ACHN (cell line): ENCODE results near the gene UBE2G1.
"Not testable (repeated sequence)": the region's sequence is repeated elsewhere in the genome, so short reads cannot be mapped to it uniquely, and the experiment has no call there.

Source experiments
- DNase-seq: peaks from one replicate; pipeline ENCODE4 v3.0.0-alpha.2; 2015
- in situ Hi-C: cut with HindIII; loops from 2 replicates; pipeline ENCODE4 v1.10.0; 2017; ENCODE audit warnings: low sequenced_read_pairs, low pct_ligation_motif_present, low pct_unique_long_range_greater_than_20kb

The UBE2G1 gene

GRCh38 chr17:4270736-4271135 is 95.7 kb downstream of the UBE2G1 start:
- in situ Hi-C loops: no loop called here

GRCh38 chr17:4269915-4270314 is 96.6 kb downstream of the UBE2G1 start:
- DNase-seq: no peak
- in situ Hi-C loops: no loop called here

More at GRCh38 chr17:4270736-4271135, 95.7 kb downstream of the UBE2G1 start:
- DNase-seq: no peak

GRCh38 chr17:4267402-4267801 is 99.1 kb downstream of the UBE2G1 start:
- no peak for DNase-seq
- in situ Hi-C loops: no loop called here

- in situ Hi-C loops: no loop called here
- DNase-seq: no peak
These were observed 99.9 kb downstream of the UBE2G1 start for GRCh38 chr17:4266550-4266949.

GRCh38 chr17:4263282-4264215 is 102.9 kb downstream of the UBE2G1 start, which contains the start of gene ANKFY1:
TSS of gene ANKFY1 (minus strand) at chr17:4263979. CDS start at chr17:4263941, 38 bp downstream.
- DNase-seq: peak; percentile 98
- in situ Hi-C loops: no loop called here

- in situ Hi-C loops: no loop called here
- no peak for DNase-seq
These were observed 103.8 kb downstream of the UBE2G1 start for GRCh38 chr17:4262703-4263102.

- in situ Hi-C loops: no loop called here
- DNase-seq: no peak
These were observed 105.0 kb downstream of the UBE2G1 start for GRCh38 chr17:4261452-4261851.

GRCh38 chr17:4258867-4259266 is 107.6 kb downstream of the UBE2G1 start:
- DNase-seq: no peak
- in situ Hi-C loops: no loop called here

GRCh38 chr17:4256952-4257351 is 109.5 kb downstream of the UBE2G1 start:
- DNase-seq: no peak
- in situ Hi-C loops: no loop called here

DNA sequence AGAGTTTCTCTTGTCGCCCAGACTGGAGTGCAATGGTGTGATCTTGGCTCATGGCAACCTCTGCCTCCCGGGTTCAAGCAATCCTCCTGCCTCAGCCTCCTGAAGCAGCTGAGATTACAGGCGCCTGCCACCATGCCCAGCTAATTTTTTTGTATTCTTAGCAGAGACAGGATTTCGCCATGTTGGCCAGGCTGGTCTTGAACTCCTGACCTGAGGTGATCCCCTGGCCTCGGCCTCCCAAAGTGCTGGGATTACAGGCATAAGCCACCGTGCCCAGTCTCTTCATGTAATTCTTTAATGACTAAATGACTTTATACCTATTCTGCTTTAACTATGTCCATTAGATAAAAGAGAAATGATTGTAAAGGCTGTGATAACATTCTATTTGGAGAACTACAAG is 111.2 kb downstream of the UBE2G1 start:
- DNase-seq, in situ Hi-C loops: not testable (repeated sequence)

DNA sequence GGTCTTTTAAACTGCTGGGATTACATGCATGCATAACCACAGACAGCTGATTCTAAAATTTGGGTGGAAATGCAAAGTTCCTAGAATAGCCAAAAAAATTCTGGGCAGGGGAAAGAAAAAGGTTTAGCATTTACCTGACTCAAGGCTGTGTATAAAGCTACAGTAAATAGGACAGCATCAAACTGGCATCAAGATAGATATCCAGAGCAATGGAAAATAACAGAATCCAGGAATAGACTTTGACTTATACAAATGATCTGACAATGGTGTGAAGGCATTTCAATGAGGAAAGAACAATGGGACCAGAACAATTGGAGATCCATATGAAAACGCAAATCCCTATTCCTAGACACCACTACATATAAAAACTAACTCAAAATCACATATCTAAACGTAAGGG is 115.6 kb downstream of the UBE2G1 start:
- DNase-seq: no peak
- in situ Hi-C loops: no loop called here

- DNase-seq: peak; percentile 62
- in situ Hi-C loops: no loop called here
These were observed 116.9 kb downstream of the UBE2G1 start for GRCh38 chr17:4249452-4250029.

DNA sequence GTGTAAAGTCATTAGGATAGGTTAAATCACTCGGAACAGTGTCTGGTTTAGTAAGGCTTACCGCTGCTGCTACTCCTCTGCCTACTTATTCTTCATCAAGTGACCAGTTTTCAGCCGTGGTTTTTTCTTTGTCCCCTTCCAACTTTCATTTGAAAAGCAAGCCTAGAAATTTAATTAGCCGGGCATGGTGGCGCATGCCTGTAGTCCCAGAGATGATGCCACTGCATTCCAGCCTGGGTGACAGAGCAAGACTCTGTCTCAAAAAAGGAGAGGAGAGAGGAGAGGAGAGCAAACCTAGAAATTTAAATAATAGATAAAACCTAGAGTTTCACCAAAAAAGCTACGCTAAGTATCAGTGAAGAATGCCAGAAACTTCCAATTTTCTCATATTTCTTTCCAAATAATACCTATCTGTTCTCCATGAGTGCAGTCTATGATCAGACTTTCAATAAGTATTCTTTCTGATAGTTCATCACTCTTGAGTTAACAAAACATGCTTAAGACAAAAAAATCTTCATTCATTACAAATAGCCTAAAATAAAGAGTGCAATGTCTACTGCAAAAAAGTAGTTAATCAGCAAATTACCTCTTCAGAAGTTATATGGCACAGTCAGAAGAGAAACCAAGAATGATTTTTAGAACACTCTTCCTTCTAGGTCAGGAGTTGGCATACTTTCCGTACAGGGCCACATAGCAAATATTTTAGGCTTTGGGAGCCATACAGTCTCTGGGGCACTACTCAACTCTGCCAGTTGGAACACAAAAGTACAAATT is 117.8 kb downstream of the UBE2G1 start:
- DNase-seq: no peak
- in situ Hi-C loops: no loop called here

DNA sequence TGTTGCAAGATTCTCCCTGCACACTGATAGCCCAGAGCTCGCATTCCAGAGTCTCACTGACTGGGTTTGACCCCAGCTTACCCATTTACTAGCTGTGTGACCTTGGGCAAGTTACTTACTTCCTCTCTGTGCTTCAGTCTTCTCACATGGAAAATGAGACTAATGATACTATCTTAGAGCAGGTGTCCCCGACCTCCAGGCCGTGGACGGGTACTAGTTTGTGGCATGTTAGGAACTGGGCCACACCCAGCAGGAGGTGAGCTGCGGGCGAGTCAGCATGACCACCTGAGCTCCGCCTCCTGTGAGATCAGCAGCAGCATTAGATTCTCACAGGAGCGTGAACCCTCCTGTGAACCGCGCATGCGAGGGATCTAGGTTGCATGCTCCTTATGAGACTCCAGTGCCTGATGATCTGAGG is 118.5 kb downstream of the UBE2G1 start:
- DNase-seq: peak; percentile 28

DNA sequence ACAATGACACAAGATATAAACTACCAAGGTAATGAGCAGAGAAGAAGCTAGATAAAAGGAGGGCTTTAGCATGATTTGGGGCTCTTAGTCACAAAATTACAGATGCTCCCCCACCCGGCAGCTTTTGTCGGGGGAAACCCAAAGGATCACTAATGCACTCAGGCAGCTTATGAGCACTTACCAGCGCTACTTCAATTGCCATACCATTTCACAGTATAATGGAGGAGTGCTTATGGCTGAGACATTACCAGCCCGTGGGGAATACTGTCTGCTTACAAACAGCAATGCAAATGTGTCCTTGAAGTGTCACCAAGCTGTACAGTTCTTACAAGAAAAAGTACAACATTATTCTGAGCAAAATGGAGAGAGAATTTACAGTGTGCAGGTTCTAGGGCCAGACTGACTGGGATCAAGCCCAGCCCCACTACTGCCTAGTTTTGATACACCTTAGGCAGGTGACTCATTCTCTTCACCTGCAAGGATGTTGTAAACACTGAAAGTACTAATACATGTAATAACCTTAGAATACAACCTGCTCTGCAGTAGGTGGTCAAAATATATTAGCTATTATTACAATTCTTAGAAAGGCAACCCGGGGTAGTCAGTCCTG is 119.0 kb downstream of the UBE2G1 start:
- DNase-seq: no peak
- in situ Hi-C loops: no loop called here

More for the DNA sequence above, 118.5 kb downstream of the UBE2G1 start:
- in situ Hi-C loops: no loop called here

DNA sequence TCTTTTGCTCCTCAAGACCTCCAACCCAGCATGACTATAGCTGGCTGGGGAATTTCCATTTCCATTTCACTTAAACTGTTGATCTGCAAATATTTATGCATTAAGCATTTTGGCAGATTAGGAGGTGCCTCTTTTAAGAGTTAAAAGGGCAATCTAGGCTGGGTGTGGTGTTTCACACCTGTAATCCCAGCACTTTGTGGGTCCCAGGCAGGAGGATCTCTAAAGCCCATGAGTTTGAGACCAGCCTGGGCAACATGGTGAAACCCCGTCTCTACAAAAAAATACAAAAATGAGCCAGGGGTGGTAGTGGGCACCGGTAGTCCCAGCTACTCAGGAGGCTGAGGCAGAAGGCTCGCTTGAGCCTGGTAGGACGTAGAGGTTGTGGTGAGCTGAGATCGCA is 119.8 kb downstream of the UBE2G1 start:
- DNase-seq: no peak
- in situ Hi-C loops: no loop called here

DNA sequence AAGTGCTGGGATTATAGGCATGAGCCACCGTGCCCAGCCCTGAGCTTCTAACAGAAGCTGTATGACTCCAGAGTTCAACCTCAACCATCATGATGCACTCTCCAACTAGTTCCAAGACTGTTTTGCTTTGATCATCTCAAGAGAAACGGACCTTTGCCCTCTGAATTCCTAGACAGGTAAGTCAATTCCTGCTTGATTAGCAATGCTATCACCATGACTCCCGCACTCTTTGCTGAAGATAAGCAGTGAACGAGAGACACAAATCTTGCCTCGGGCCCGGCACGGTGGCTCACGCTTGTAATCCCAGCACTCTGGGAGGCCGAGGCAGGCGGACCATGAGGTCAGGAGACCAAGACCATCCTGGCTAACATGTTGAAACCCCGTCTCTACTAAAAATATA is 124.9 kb downstream of the UBE2G1 start:
- no peak for DNase-seq
- in situ Hi-C loops: no loop called here

DNA sequence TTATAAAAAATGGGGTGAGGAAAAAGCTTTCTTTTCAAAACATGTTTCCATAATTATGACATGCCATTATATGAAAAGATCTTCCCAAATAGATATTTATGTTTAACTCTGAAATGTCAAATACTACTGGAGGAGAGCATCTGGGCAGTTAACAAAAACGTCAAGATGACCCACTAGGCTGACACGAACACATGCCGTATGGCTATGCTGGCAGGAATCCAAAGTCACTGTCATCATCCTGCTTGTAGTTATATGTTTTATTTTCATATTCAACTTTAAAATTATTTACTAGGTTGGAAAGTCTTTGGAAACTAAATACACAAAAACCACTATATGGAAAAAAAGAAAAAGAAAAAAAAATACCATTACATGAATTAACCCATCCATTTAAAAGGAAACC is 130.0 kb downstream of the UBE2G1 start:
- DNase-seq: no peak
- in situ Hi-C loops: no loop called here
